GM18505 (cell line): ENCODE measurements around the gene CADPS.

Experiments
- ATAC-seq: cut with Tn5 transposase; IDR thresholded peaks from one replicate; pipeline ENCODE4 v1.9.1; 2021; ENCODE audit not compliant: unreplicated experiment
- POLR2A ChIP-seq: IDR thresholded peaks from 4 replicates; pipeline ENCODE4 v1.6.1; 2011; ENCODE audit warnings: borderline replicate concordance; ENCODE audit not compliant: insufficient read depth, insufficient read length; ENCODE audit errors: extremely low read depth

Gene CADPS

GRCh38 chr3:62622553-62623174 lies 252.6 kb downstream of the CADPS start:
- TF ChIP-seq POLR2A = no peak
- ATAC-seq = no peak

GRCh38 chr3:62621925-62622324 lies 253.3 kb downstream of the CADPS start:
- ATAC-seq = no peak
- no peak for TF ChIP-seq POLR2A

GRCh38 chr3:62621176-62621575 lies 254.0 kb downstream of the CADPS start:
- no peak for TF ChIP-seq POLR2A
- no peak for ATAC-seq

- TF ChIP-seq POLR2A = no peak
- no peak for ATAC-seq
These were observed 259.9 kb downstream of the CADPS start for GRCh38 chr3:62615258-62615849.

GRCh38 chr3:62614527-62614926 lies 260.7 kb downstream of the CADPS start:
- ATAC-seq = no peak
- no peak for TF ChIP-seq POLR2A

GRCh38 chr3:62611541-62612240 lies 263.5 kb downstream of the CADPS start:
- no peak for TF ChIP-seq POLR2A
- no peak for ATAC-seq

GRCh38 chr3:62607287-62608029 lies 267.8 kb downstream of the CADPS start:
- ATAC-seq = no peak
- no peak for TF ChIP-seq POLR2A

GRCh38 chr3:62605413-62606068 lies 269.7 kb downstream of the CADPS start:
- ATAC-seq = no peak
- no peak for TF ChIP-seq POLR2A

GRCh38 chr3:62604751-62605351 lies 270.4 kb downstream of the CADPS start:
- ATAC-seq = no peak

GRCh38 chr3:62604298-62604697 lies 270.9 kb downstream of the CADPS start:
- no peak for ATAC-seq
- TF ChIP-seq POLR2A = no peak

More at GRCh38 chr3:62604751-62605351, 270.4 kb downstream of the CADPS start:
- no peak for TF ChIP-seq POLR2A

- no peak for TF ChIP-seq POLR2A
- ATAC-seq = no peak
These were observed 272.2 kb downstream of the CADPS start for GRCh38 chr3:62602987-62603386.

- TF ChIP-seq POLR2A = no peak
- ATAC-seq = no peak
These were observed 273.0 kb downstream of the CADPS start for GRCh38 chr3:62602129-62602770.

- no peak for ATAC-seq
These were observed 273.8 kb downstream of the CADPS start for GRCh38 chr3:62601238-62602070.

More at GRCh38 chr3:62601238-62602070, 273.8 kb downstream of the CADPS start:
- TF ChIP-seq POLR2A = no peak
